Neural cell (in vitro differentiated cells): ENCODE measurements around the gene BRIP1. TPM values are rescaled to one million over a fixed set of nuclear protein-coding genes. Genes with fewer than 3 reads are reported as not detected.

ENCODE experiments used
- H2AFZ ChIP-seq: fragments of 200-600, 300-800 bp; sonication (generic), shearing (Covaris generic); 2 replicates; pipeline ENCODE4 v1.6.0; 2014; ENCODE audit warnings: low read depth, mild to moderate bottlenecking, antibody characterized with exemption, low read length, moderate library complexity
- H3F3A ChIP-seq: fragments of 200-600 bp; shearing (Covaris generic); 2 replicates; pipeline ENCODE4 v1.6.1; 2016; ENCODE audit warnings: mild to moderate bottlenecking, moderate library complexity, mixed read lengths, antibody characterized with exemption, low read length; ENCODE audit not compliant: insufficient read depth, poor library complexity, severe bottlenecking
- H3K27ac ChIP-seq: fragments of 200-600, 300-800 bp; sonication (generic), shearing (Covaris generic); 2 replicates; pipeline ENCODE4 v1.5.1; 2014; ENCODE audit warnings: mild to moderate bottlenecking, low read length, moderate library complexity
- H3K27me3 ChIP-seq: fragments of 300-800, 200-600 bp; sonication (generic), shearing (Covaris generic); 2 replicates; pipeline ENCODE4 v1.6.0; 2014; ENCODE audit warnings: mild to moderate bottlenecking, low read depth, low read length, moderate library complexity; ENCODE audit not compliant: insufficient read depth
- H3K36me3 ChIP-seq: fragments of 300-800, 200-600 bp; sonication (generic), shearing (Covaris generic); 2 replicates; pipeline ENCODE4 v1.5.1; 2014; ENCODE audit warnings: mild to moderate bottlenecking, antibody characterized with exemption, low read length, moderate library complexity; ENCODE audit not compliant: insufficient read depth
- H3K4me2 ChIP-seq: fragments of 300-800, 200-600 bp; sonication (generic), shearing (Covaris generic); 2 replicates; pipeline ENCODE4 v1.6.0; 2014; ENCODE audit warnings: mild to moderate bottlenecking, low read length
- H3K4me3 ChIP-seq: fragments of 300-800, 200-600 bp; sonication (generic), shearing (Covaris generic); 2 replicates; pipeline ENCODE4 v1.5.1; 2014; ENCODE audit warnings: mild to moderate bottlenecking, low read length, moderate library complexity
- H3K79me2 ChIP-seq: fragments of 200-600 bp; shearing (Covaris generic); replicated peaks from 2 replicates; pipeline ENCODE4 v1.6.0; 2014; ENCODE audit warnings: mild to moderate bottlenecking, low read length, moderate library complexity; ENCODE audit not compliant: insufficient read depth
- H3K9ac ChIP-seq: fragments of 300-800, 200-600 bp; sonication (generic), shearing (Covaris generic); 2 replicates; pipeline ENCODE4 v1.6.1; 2016; ENCODE audit warnings: mild to moderate bottlenecking, low read length, mixed read lengths
- H3K9me2 ChIP-seq: fragments of 200-600 bp; shearing (Covaris generic); 2 replicates; pipeline ENCODE4 v1.6.1; 2016; ENCODE audit warnings: mild to moderate bottlenecking, low read length, mixed read lengths; ENCODE audit not compliant: insufficient read depth
- H3K9me3 ChIP-seq: fragments of 200-600, 300-800 bp; sonication (generic), shearing (Covaris generic); 2 replicates; pipeline ENCODE4 v1.6.1; 2016; ENCODE audit warnings: mild to moderate bottlenecking, mixed run types, low read length, moderate library complexity, mixed read lengths
- H4K20me1 ChIP-seq: fragments of 200-600 bp; shearing (Covaris generic); 2 replicates; pipeline ENCODE4 v1.6.1; 2016; ENCODE audit warnings: mild to moderate bottlenecking, mixed run types; ENCODE audit not compliant: insufficient read depth
- EP300 ChIP-seq: fragments of 450-650 bp; conservative IDR thresholded peaks from 2 replicates; pipeline ENCODE4 v1.6.1; 2014; ENCODE audit warnings: antibody characterized with exemption, mild to moderate bottlenecking, moderate library complexity; ENCODE audit not compliant: poor library complexity, severe bottlenecking
- EZH2 ChIP-seq: fragments of 200-600, 300-800 bp; shearing (Covaris generic), sonication (generic); IDR thresholded peaks from 2 replicates; pipeline ENCODE4 v1.6.1; 2014; ENCODE audit warnings: antibody characterized with exemption, low read length, borderline replicate concordance, mild to moderate bottlenecking; ENCODE audit not compliant: insufficient read depth, poor library complexity, severe bottlenecking
- MXI1 ChIP-seq: fragments of 450-650 bp; conservative IDR thresholded peaks from 2 replicates; pipeline ENCODE4 v1.6.1; 2014; ENCODE audit warnings: antibody characterized with exemption, mild to moderate bottlenecking; ENCODE audit not compliant: poor library complexity, severe bottlenecking
- POLR2AphosphoS5 ChIP-seq: IDR thresholded peaks from 2 replicates; pipeline ENCODE4 v1.6.1; 2012
- RAD21 ChIP-seq: fragments of 450-650 bp; conservative IDR thresholded peaks from 2 replicates; pipeline ENCODE4 v1.6.1; 2014; ENCODE audit warnings: antibody characterized with exemption, mild to moderate bottlenecking, moderate library complexity
- SMC3 ChIP-seq: fragments of 450-650 bp; conservative IDR thresholded peaks from 2 replicates; pipeline ENCODE4 v1.6.1; 2014; ENCODE audit warnings: antibody characterized with exemption, mild to moderate bottlenecking, moderate library complexity; ENCODE audit not compliant: poor library complexity
- TAF1 ChIP-seq: IDR thresholded peaks from 2 replicates; pipeline ENCODE4 v1.6.1; 2012; ENCODE audit warnings: low read depth
- polyA plus RNA-seq: library from polyadenylated mRNA; depleted of rRNA; stranded (reverse); fragments of >200 nt; gene quantifications from 2 replicates; pipeline ENCODE4 v1.2.3, GENCODE V29; 2014
- TF ChIP-seq, protein P1 (sequence below): fragments of 450-650 bp; IDR thresholded peaks from 2 replicates; pipeline ENCODE4 v1.5.1; 2014; ENCODE audit warnings: antibody characterized with exemption, mild to moderate bottlenecking, moderate library complexity; ENCODE audit not compliant: poor library complexity, severe bottlenecking
- TF ChIP-seq, protein P2 (sequence below): IDR thresholded peaks from 2 replicates; pipeline ENCODE4 v1.6.1; 2012; ENCODE audit warnings: borderline replicate concordance

BRIP1 gene
- polyA plus RNA-seq, 1 donor from 2014 or later: 0.47 TPM

DNA sequence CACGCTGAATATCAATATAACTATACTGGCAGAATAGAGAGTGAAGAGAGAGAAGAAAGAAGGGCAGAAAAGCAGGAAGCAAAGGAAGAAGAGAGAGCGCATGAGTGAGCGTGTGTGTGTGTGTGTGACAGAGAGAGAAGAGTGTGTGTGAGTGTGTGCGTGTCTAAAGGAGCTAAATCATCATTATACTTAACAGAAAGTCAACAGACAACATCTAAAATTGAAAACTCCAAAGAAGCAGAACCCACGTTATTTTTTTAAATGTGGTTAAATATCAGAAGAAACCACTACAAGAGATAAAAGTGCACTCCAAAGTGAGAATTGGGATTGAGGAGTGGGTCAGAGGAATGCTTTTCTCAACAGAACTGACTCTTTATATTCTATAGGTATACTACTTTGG lies 77.2 kb downstream of the BRIP1 start:
- no peak overlapping the region for H3K4me2 ChIP-seq
- TF ChIP-seq, protein P1, sequence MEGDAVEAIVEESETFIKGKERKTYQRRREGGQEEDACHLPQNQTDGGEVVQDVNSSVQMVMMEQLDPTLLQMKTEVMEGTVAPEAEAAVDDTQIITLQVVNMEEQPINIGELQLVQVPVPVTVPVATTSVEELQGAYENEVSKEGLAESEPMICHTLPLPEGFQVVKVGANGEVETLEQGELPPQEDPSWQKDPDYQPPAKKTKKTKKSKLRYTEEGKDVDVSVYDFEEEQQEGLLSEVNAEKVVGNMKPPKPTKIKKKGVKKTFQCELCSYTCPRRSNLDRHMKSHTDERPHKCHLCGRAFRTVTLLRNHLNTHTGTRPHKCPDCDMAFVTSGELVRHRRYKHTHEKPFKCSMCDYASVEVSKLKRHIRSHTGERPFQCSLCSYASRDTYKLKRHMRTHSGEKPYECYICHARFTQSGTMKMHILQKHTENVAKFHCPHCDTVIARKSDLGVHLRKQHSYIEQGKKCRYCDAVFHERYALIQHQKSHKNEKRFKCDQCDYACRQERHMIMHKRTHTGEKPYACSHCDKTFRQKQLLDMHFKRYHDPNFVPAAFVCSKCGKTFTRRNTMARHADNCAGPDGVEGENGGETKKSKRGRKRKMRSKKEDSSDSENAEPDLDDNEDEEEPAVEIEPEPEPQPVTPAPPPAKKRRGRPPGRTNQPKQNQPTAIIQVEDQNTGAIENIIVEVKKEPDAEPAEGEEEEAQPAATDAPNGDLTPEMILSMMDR: no peak
- TF ChIP-seq EZH2 (no peak), RAD21 (no peak), SMC3 (no peak), TAF1 (no peak), POLR2AphosphoS5 (no peak), MXI1 (no peak), EP300 (no peak)
- TF ChIP-seq, protein P2, sequence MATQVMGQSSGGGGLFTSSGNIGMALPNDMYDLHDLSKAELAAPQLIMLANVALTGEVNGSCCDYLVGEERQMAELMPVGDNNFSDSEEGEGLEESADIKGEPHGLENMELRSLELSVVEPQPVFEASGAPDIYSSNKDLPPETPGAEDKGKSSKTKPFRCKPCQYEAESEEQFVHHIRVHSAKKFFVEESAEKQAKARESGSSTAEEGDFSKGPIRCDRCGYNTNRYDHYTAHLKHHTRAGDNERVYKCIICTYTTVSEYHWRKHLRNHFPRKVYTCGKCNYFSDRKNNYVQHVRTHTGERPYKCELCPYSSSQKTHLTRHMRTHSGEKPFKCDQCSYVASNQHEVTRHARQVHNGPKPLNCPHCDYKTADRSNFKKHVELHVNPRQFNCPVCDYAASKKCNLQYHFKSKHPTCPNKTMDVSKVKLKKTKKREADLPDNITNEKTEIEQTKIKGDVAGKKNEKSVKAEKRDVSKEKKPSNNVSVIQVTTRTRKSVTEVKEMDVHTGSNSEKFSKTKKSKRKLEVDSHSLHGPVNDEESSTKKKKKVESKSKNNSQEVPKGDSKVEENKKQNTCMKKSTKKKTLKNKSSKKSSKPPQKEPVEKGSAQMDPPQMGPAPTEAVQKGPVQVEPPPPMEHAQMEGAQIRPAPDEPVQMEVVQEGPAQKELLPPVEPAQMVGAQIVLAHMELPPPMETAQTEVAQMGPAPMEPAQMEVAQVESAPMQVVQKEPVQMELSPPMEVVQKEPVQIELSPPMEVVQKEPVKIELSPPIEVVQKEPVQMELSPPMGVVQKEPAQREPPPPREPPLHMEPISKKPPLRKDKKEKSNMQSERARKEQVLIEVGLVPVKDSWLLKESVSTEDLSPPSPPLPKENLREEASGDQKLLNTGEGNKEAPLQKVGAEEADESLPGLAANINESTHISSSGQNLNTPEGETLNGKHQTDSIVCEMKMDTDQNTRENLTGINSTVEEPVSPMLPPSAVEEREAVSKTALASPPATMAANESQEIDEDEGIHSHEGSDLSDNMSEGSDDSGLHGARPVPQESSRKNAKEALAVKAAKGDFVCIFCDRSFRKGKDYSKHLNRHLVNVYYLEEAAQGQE: no peak
- H3K9me2 ChIP-seq: no peaks in the 10 kb centered on the region
- H3K79me2 ChIP-seq: no peaks in the 10 kb centered on the region
- H3K27ac ChIP-seq: no peak overlapping the region
- H4K20me1 ChIP-seq: no peaks in the 10 kb centered on the region
- no peak overlapping the region for H3K9ac ChIP-seq
- H3K27me3 ChIP-seq: no peaks in the 10 kb centered on the region
- H3K4me3 ChIP-seq: no peak overlapping the region
- H3K9me3 ChIP-seq: no peaks in the 10 kb centered on the region
- H3F3A ChIP-seq: no peaks in the 10 kb centered on the region
- H3K36me3 ChIP-seq: no peaks in the 10 kb centered on the region
- no peak overlapping the region for H2AFZ ChIP-seq

DNA sequence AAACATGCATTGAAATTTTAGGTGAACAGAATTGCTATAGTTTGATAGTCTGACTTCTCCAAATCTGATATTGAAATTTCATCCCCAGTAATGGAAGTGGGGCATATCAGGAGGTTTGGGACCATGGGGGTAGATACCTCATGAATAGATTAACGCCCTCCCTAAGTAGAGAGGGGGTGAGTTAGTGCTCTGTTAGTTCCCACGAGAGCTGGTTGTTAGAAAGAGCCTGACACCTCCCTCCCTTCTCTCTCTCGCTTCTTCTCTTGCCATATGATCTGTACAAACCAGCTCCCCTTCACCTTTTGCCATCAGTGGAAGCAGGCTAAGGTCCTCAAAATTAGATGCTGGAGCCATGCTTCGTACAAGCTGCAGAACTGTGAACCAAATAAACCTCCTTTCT lies 78.8 kb downstream of the BRIP1 start:
- no peak for TF ChIP-seq MXI1
- no peak for TF ChIP-seq TAF1
- TF ChIP-seq SMC3: no peak
- TF ChIP-seq, protein P2: no peak
- no peak for TF ChIP-seq EP300
- no peak for TF ChIP-seq POLR2AphosphoS5
- no peak for TF ChIP-seq EZH2
- no peak for TF ChIP-seq RAD21
- TF ChIP-seq, protein P1: no peak
- no peak overlapping the region for H3K27ac ChIP-seq

More for the DNA sequence above, 78.8 kb downstream of the BRIP1 start:
- H3K36me3 ChIP-seq: no peaks in the 10 kb centered on the region
- no peaks in the 10 kb centered on the region for H3K27me3 ChIP-seq
- H3K4me3 ChIP-seq: no peak overlapping the region
- no peaks in the 10 kb centered on the region for H3K79me2 ChIP-seq
- H3K4me2 ChIP-seq: no peak overlapping the region
- H2AFZ ChIP-seq: no peak overlapping the region
- no peaks in the 10 kb centered on the region for H3K9me2 ChIP-seq
- H4K20me1 ChIP-seq: no peaks in the 10 kb centered on the region
- H3K9ac ChIP-seq: no peak overlapping the region
- no peaks in the 10 kb centered on the region for H3F3A ChIP-seq
- H3K9me3 ChIP-seq: no peaks in the 10 kb centered on the region
